SK-N-SH (cell line): ENCODE data around the gene UBN1. TPM values are rescaled to one million over a fixed set of nuclear protein-coding genes. Genes with fewer than 3 reads are reported as not detected.

Source experiments
- CTCF ChIA-PET: fragments of 300-600, 350-600 bp; formaldehyde crosslinking; extraction: SDS; loops from one replicate; lab custom pipeline; 2021; lab: Yijun Ruan, JAX
- POLR2A ChIA-PET: fragments of 350-600 bp; sonication (Branson Sonifier 250); formaldehyde crosslinking; extraction: SDS; loops from one replicate; lab custom pipeline; 2020; ENCODE audit warnings: antibody characterized with exemption, inconsistent platforms; lab: Yijun Ruan, JAX
- DNase-seq: peaks from one replicate; pipeline ENCODE4 v3.0.0; 2012
- H2AFZ ChIP-seq: fragments of 200-600 bp; sonication (generic); 2 replicates; pipeline ENCODE4 v1.8.1; 2016; ENCODE audit warnings: antibody characterized with exemption, mild to moderate bottlenecking, low read depth
- H3F3A ChIP-seq: fragments of 200-600 bp; sonication (generic); replicated peaks from 2 replicates; pipeline ENCODE3; 2016; ENCODE audit warnings: antibody characterized with exemption, mild to moderate bottlenecking; ENCODE audit not compliant: insufficient read depth
- H3K27ac ChIP-seq, 2 experiments: fragments of 200-500 bp in 1 of 2; fragments of 200-600 bp in 1 of 2; sonication (Bioruptor generic) in 1 of 2; sonication (generic), shearing (Covaris generic) in 1 of 2; 2 replicates each; pipeline versions ENCODE4 v1.5.1 to v1.6.1; 2014 to 2016; ENCODE audit warnings: low read depth in 2 of 2, inconsistent platforms in 1 of 2, low read length in 1 of 2, mild to moderate bottlenecking in 1 of 2, mixed read lengths in 1 of 2
- H3K27me3 ChIP-seq: fragments of 200-600 bp; sonication (generic), shearing (Covaris generic); 2 replicates; pipeline ENCODE4 v1.6.1; 2016; ENCODE audit warnings: mixed run types; ENCODE audit not compliant: insufficient read depth
- H3K36me3 ChIP-seq, 2 experiments: fragments of 200-500 bp in 1 of 2; fragments of 200-600 bp in 1 of 2; sonication (Bioruptor generic) in 1 of 2; sonication (generic) in 1 of 2; replicated peaks in 1 of 2; 2 replicates each; pipeline versions ENCODE3 to v1.5.1; 2014 to 2016; ENCODE audit warnings: low read length in 1 of 2, mild to moderate bottlenecking in 1 of 2; ENCODE audit not compliant: insufficient read depth in 2 of 2, control insufficient read depth in 1 of 2
- H3K4me1 ChIP-seq, 2 experiments: fragments of 200-500 bp in 1 of 2; fragments of 200-600 bp in 1 of 2; sonication (Bioruptor generic) in 1 of 2; sonication (generic), shearing (Covaris generic) in 1 of 2; 2 replicates each; pipeline versions ENCODE4 v1.5.1 to v1.6.1; 2014 to 2016; ENCODE audit warnings: low read depth in 1 of 2, low read length in 1 of 2, mixed run types in 1 of 2; ENCODE audit not compliant: insufficient read depth in 2 of 2, control insufficient read depth in 1 of 2
- H3K4me2 ChIP-seq: fragments of 200-600 bp; sonication (generic), shearing (Covaris generic); 2 replicates; pipeline ENCODE4 v1.6.1; 2017; ENCODE audit warnings: mixed run types
- H3K4me3 ChIP-seq, 2 experiments: fragments of 200-500 bp in 1 of 2; fragments of 200-600 bp in 1 of 2; sonication (Bioruptor generic) in 1 of 2; sonication (generic), shearing (Covaris generic) in 1 of 2; 2 replicates each; pipeline versions ENCODE4 v1.5.1 to v1.8.1; 2014 to 2016; ENCODE audit warnings: low read depth in 2 of 2, inconsistent platforms in 1 of 2, low read length in 1 of 2, mild to moderate bottlenecking in 1 of 2, mixed read lengths in 1 of 2, moderate library complexity in 1 of 2
- H3K79me2 ChIP-seq: fragments of 200-600 bp; sonication (generic); 2 replicates; pipeline ENCODE4 v1.8.1; 2017; ENCODE audit warnings: mild to moderate bottlenecking; ENCODE audit not compliant: insufficient read depth
- H3K9ac ChIP-seq: fragments of 200-600 bp; sonication (generic); 2 replicates; pipeline ENCODE4 v1.6.1; 2017; ENCODE audit warnings: mixed run types
- H3K9me2 ChIP-seq: fragments of 200-600 bp; sonication (generic); 2 replicates; pipeline ENCODE4 v1.6.1; 2017; ENCODE audit warnings: mixed run types
- H3K9me3 ChIP-seq: fragments of 200-600 bp; sonication (generic); 2 replicates; pipeline ENCODE4 v1.6.1; 2017; ENCODE audit warnings: mixed run types, mild to moderate bottlenecking, moderate library complexity
- H4K20me1 ChIP-seq: fragments of 200-600 bp; sonication (generic); 2 replicates; pipeline ENCODE4 v1.6.1; 2017; ENCODE audit warnings: mild to moderate bottlenecking, mixed run types; ENCODE audit not compliant: insufficient read depth
- CTCF ChIP-seq: fragments of 200-600 bp; sonication (generic); IDR thresholded peaks from 2 replicates; pipeline ENCODE4 v1.6.1; 2017; ENCODE audit warnings: antibody characterized with exemption, mild to moderate bottlenecking, moderate library complexity
- ELF1 ChIP-seq: IDR thresholded peaks from 2 replicates; pipeline ENCODE4 v1.4.0; 2012
- EP300 ChIP-seq, 2 experiments: IDR thresholded peaks; 2 replicates each; pipeline versions ENCODE4 v1.4.0 to v1.6.1; 2012; ENCODE audit warnings: borderline replicate concordance in 1 of 2, low read depth in 1 of 2, low read length in 1 of 2
- FOXJ3 ChIP-seq: sonication (generic); formaldehyde crosslinking; IDR thresholded peaks from 2 replicates; pipeline ENCODE4 v1.5.1; 2020; ENCODE audit warnings: mild to moderate bottlenecking, missing genetic modification reagents
- IRF3 ChIP-seq: fragments of 150-350 bp; IDR thresholded peaks from 2 replicates; pipeline ENCODE4 v1.6.1; 2016; ENCODE audit warnings: mild to moderate bottlenecking, low read depth, low read length
- JUND ChIP-seq: IDR thresholded peaks from 2 replicates; pipeline ENCODE4 v1.4.0; 2012
- MAX ChIP-seq: IDR thresholded peaks from 2 replicates; pipeline ENCODE4 v1.4.0; 2012; ENCODE audit warnings: low read depth
- MXI1 ChIP-seq: IDR thresholded peaks from 2 replicates; pipeline ENCODE4 v1.6.1; 2012; ENCODE audit warnings: mild to moderate bottlenecking, low read depth, low read length, improper control_type of control experiment
- POLR2AphosphoS5 ChIP-seq: IDR thresholded peaks from 2 replicates; pipeline ENCODE4 v1.6.1; 2012; ENCODE audit warnings: low read depth, low read length
- RCOR1 ChIP-seq: fragments of 150-350 bp; IDR thresholded peaks from 2 replicates; pipeline ENCODE4 v1.6.1; 2017; ENCODE audit warnings: antibody characterized with exemption, low read length
- REST ChIP-seq: IDR thresholded peaks from 2 replicates; pipeline ENCODE4 v1.6.1; 2012; ENCODE audit warnings: mild to moderate bottlenecking, low read depth, low read length, moderate library complexity
- SMC3 ChIP-seq: IDR thresholded peaks from 2 replicates; pipeline ENCODE4 v1.6.1; 2012; ENCODE audit warnings: low read depth, low read length, improper control_type of control experiment
- TAF1 ChIP-seq: IDR thresholded peaks from 2 replicates; pipeline ENCODE4 v1.6.1; 2012; ENCODE audit warnings: low read depth, mild to moderate bottlenecking, low read length, moderate library complexity, borderline replicate concordance
- USF1 ChIP-seq: IDR thresholded peaks from 2 replicates; pipeline ENCODE4 v1.4.0; 2012; ENCODE audit warnings: low read depth, borderline replicate concordance
- YY1 ChIP-seq: IDR thresholded peaks from 2 replicates; pipeline ENCODE4 v1.4.0; 2012; ENCODE audit warnings: low read depth, mild to moderate bottlenecking
- WGBS: methylation state at CpG from one replicate; pipeline ENCODE4 v1.1.6; 2017; ENCODE audit warnings: low lambda C conversion rate; 5-methylcytosine and 5-hydroxymethylcytosine counted together
- polyA plus RNA-seq, 3 experiments: library from polyadenylated mRNA; depleted of rRNA; stranded (reverse); fragments of >200 nt; gene quantifications; 2 replicates each; pipeline ENCODE4 v1.2.3, GENCODE V29; 2012

UBN1 gene
- polyA plus RNA-seq, 1 of the 3 experiments (the other 2 are of a cell fraction), result 10.9 TPM

GRCh38 chr16:4868535-4868934 lies 21.3 kb downstream of the UBN1 start:
- CTCF ChIA-PET, result interaction anchor here (1.6 kb wide), 1 partner anchor 87 kb away, joined by 5 read pairs; no protein-coding TSS in a partner anchor
- 97% methylated on average over 7 of the region's 7 CpGs for WGBS

More at GRCh38 chr16:4868535-4868934, 21.3 kb downstream of the UBN1 start:
- H3K27me3 ChIP-seq, result no peaks in the 10 kb centered on the region
- H3K9me3 ChIP-seq, result no peaks in the 10 kb centered on the region
- TF ChIP-seq REST (no peak), EP300 (IDR thresholded peaks at IDR 0.05; ENCODE audit: borderline replicate concordance in 1 of 2, low read depth in 1 of 2, low read length in 1 of 2) (no peak), MXI1 (no peak), USF1 (no peak), CTCF (no peak), JUND (no peak), FOXJ3 (CRISPR knock-in tag) (no peak), YY1 (no peak), SMC3 (no peak), IRF3 (no peak), TAF1 (no peak), MAX (no peak), POLR2AphosphoS5 (no peak), ELF1 (no peak), RCOR1 (no peak)
- POLR2A ChIA-PET, result interaction anchor here (0.7 kb wide), 1 partner anchor 1467 kb away, joined by 3 read pairs; no protein-coding TSS in a partner anchor
- peaks cover 27% of the 10 kb centered on the region for H4K20me1 ChIP-seq
- no peaks in the 10 kb centered on the region for H3F3A ChIP-seq
- H3K36me3 ChIP-seq, result peaks cover 16 to 52% of the 10 kb centered on the region in 2 experiments
- no peaks in the 10 kb centered on the region for H3K4me1 ChIP-seq
- no peak overlapping the region for H2AFZ ChIP-seq
- peaks cover 58% of the 10 kb centered on the region for H3K79me2 ChIP-seq
- no peak overlapping the region for H3K4me3 ChIP-seq
- no peaks in the 10 kb centered on the region for H3K9me2 ChIP-seq
- H3K27ac ChIP-seq, result no peak overlapping the region
- H3K4me2 ChIP-seq, result no peak overlapping the region
- no peak for DNase-seq
- H3K9ac ChIP-seq, result no peak overlapping the region
